ENCODE data around the gene AURKA.

DNA sequence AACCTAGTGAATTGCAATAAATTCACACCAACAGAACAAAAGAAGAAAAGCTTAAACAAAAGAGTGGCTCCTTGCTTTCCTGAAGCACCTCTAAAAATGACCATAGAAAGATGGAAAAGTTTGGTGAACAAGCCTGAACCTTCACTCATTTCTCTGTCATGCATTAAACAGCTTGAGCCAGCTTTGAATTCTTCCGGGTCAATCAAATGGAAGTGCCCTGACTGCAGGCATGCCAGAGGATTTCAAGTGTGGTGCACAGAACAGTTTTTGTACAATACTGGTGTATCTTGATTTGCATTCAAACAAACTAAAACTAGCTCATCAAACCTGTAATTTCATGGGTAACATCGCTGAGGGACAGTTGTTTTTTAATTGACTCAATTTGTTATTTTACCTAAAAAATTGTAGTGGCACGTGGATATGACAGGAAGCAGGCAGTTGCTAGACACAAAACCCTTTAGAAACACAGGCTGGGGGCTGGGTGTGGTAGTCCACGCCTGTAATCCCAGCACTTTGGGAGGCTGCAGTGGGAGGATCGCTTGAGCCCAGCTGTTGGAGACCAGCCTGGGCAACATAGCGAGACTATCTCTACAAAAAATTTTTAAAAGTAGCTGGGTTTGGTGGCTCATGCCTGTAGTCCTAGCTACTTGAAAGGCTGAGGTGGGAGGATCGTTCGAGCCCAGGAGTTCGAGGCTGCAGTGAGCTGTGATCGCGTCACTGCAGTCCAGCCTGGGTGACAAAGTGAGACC is 29.1 kb upstream of the AURKA start:
- TF ChIP-seq, protein P1, sequence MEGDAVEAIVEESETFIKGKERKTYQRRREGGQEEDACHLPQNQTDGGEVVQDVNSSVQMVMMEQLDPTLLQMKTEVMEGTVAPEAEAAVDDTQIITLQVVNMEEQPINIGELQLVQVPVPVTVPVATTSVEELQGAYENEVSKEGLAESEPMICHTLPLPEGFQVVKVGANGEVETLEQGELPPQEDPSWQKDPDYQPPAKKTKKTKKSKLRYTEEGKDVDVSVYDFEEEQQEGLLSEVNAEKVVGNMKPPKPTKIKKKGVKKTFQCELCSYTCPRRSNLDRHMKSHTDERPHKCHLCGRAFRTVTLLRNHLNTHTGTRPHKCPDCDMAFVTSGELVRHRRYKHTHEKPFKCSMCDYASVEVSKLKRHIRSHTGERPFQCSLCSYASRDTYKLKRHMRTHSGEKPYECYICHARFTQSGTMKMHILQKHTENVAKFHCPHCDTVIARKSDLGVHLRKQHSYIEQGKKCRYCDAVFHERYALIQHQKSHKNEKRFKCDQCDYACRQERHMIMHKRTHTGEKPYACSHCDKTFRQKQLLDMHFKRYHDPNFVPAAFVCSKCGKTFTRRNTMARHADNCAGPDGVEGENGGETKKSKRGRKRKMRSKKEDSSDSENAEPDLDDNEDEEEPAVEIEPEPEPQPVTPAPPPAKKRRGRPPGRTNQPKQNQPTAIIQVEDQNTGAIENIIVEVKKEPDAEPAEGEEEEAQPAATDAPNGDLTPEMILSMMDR (conservative IDR thresholded peaks at IDR 0.05 in 1 of 2, IDR thresholded peaks at IDR 0.05 in 1 of 2; ENCODE audit: extremely low read depth in 1 of 2, insufficient read depth in 1 of 2, low read depth in 1 of 2, low read length in 2 of 2): no peak
- no peak for TF ChIP-seq EZH2 (IDR thresholded peaks at IDR 0.05; ENCODE audit: borderline replicate concordance, low read length)
